Stimulated activated CD8-positive, alpha-beta memory T cell treated with anti-CD3 and anti-CD28 coated beads, Interleukin-4, amount 100 ng/mL, for 4 hours (primary cell): Measurements from ENCODE around the gene DCUN1D2.
"Not testable (repeated sequence)": the region's sequence is repeated elsewhere in the genome, so short reads cannot be mapped to it uniquely, and the experiment has no call there.

ENCODE experiments used
- DNase-seq, 2 donors: peaks; one replicate each; pipeline ENCODE4 v3.0.0-alpha.2; 2020; ENCODE audit warnings: low read depth in 2 of 2, low spot score in 1 of 2

Gene DCUN1D2

GRCh38 chr13:113468029-113468428, 22.5 kb downstream of the DCUN1D2 start:
- DNase-seq, result no peak

- DNase-seq, result no peak
Measured at GRCh38 chr13:113466383-113466782, 24.1 kb downstream of the DCUN1D2 start.

- DNase-seq, result no peak
Measured at GRCh38 chr13:113465300-113465699, 25.2 kb downstream of the DCUN1D2 start.

GRCh38 chr13:113464476-113464875, 26.0 kb downstream of the DCUN1D2 start:
- DNase-seq, result no peak

- no peak for DNase-seq
Measured at GRCh38 chr13:113461022-113461751, 29.3 kb downstream of the DCUN1D2 start.

GRCh38 chr13:113460599-113460998, 29.9 kb downstream of the DCUN1D2 start:
- no peak for DNase-seq

- no peak for DNase-seq
Measured at GRCh38 chr13:113460064-113460555, 30.4 kb downstream of the DCUN1D2 start.

GRCh38 chr13:113458253-113459065, 32.1 kb downstream of the DCUN1D2 start:
- DNase-seq, result no peak

GRCh38 chr13:113457510-113457909, 33.0 kb downstream of the DCUN1D2 start:
- no peak for DNase-seq

GRCh38 chr13:113456116-113456702, 34.3 kb downstream of the DCUN1D2 start:
- no peak for DNase-seq

GRCh38 chr13:113455384-113455783, 35.1 kb downstream of the DCUN1D2 start:
- no peak for DNase-seq

- no peak for DNase-seq
Measured at GRCh38 chr13:113454936-113455335, 35.6 kb downstream of the DCUN1D2 start.

GRCh38 chr13:113452942-113453901, 37.3 kb downstream of the DCUN1D2 start, which contains the start of gene ADPRHL1:
Gene ADPRHL1 (minus strand): TSS chr13:113453488. CDS start chr13:113453437, 51 bp downstream.
- no peak for DNase-seq

GRCh38 chr13:113452466-113452865, 38.0 kb downstream of the DCUN1D2 start:
- DNase-seq, result no peak

GRCh38 chr13:113451951-113452421, 38.5 kb downstream of the DCUN1D2 start:
- no peak for DNase-seq

- not testable (repeated sequence) for DNase-seq
Measured at GRCh38 chr13:113450861-113451620, 39.5 kb downstream of the DCUN1D2 start.

- DNase-seq, result not testable (repeated sequence)
Measured at GRCh38 chr13:113450348-113450744, 40.2 kb downstream of the DCUN1D2 start.

- no peak for DNase-seq
Measured at GRCh38 chr13:113449693-113450347, 40.7 kb downstream of the DCUN1D2 start.
